Mononuclear cell (primary cell): ENCODE results near the gene MMP27. TPM values are rescaled to one million over a fixed set of nuclear protein-coding genes. Genes with fewer than 3 reads are reported as not detected.
"Not testable (repeated sequence)": the region's sequence is repeated elsewhere in the genome, so short reads cannot be mapped to it uniquely, and the experiment has no call there.

Source experiments
- H3K27me3 ChIP-seq: 2 replicates; pipeline ENCODE4 v1.6.0; 2011; ENCODE audit warnings: low read length, control low read depth; ENCODE audit not compliant: insufficient read depth
- H3K4me1 ChIP-seq: 2 replicates; pipeline ENCODE4 v1.5.1; 2011; ENCODE audit warnings: mild to moderate bottlenecking, low read length, control low read depth; ENCODE audit not compliant: insufficient read depth
- H3K4me3 ChIP-seq: 2 replicates; pipeline ENCODE4 v1.5.1; 2011; ENCODE audit warnings: mild to moderate bottlenecking, low read length, moderate library complexity
- H3K9me3 ChIP-seq: 2 replicates; pipeline ENCODE4 v1.5.1; 2011; ENCODE audit warnings: low read depth, mild to moderate bottlenecking, control low read depth, low read length
- total RNA-seq: library from RNA; depleted of rRNA; stranded (reverse); fragments of >200 nt; gene quantifications from one replicate; pipeline ENCODE4 v1.2.3, GENCODE V29; 2012

The MMP27 gene, protein sequence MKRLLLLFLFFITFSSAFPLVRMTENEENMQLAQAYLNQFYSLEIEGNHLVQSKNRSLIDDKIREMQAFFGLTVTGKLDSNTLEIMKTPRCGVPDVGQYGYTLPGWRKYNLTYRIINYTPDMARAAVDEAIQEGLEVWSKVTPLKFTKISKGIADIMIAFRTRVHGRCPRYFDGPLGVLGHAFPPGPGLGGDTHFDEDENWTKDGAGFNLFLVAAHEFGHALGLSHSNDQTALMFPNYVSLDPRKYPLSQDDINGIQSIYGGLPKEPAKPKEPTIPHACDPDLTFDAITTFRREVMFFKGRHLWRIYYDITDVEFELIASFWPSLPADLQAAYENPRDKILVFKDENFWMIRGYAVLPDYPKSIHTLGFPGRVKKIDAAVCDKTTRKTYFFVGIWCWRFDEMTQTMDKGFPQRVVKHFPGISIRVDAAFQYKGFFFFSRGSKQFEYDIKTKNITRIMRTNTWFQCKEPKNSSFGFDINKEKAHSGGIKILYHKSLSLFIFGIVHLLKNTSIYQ
- total RNA-seq, result not detected

DNA sequence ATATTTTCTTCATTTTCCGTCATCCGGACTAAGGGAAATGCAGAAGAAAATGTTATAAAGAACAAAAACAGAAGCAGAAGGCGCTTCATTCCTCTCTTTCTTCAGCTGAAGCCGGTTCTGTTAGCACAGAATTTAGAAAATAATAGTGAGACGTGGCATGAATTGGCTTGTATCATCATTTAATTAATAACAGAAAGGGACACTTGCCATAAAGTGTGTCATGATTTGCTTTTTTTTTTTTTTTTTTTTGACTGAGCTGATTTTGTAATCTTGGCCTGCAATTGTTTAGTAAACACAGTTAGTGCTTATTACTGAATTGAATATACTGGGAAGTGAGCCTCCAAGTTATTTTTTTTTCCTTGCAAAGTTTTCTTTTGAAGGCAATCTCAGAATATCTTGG, at the start of gene MMP27:
MMP27 (minus strand) TSS at position 144 of the 400 bp plus-strand sequence; CDS start at position 89, 55 bp downstream.
- H3K4me1 ChIP-seq, result peaks cover 19% of the 10 kb centered on the region
- no peaks in the 10 kb centered on the region for H3K27me3 ChIP-seq
- no peak within 1 kb of the TSS for H3K4me3 ChIP-seq
- no peaks in the 10 kb centered on the region for H3K9me3 ChIP-seq

DNA sequence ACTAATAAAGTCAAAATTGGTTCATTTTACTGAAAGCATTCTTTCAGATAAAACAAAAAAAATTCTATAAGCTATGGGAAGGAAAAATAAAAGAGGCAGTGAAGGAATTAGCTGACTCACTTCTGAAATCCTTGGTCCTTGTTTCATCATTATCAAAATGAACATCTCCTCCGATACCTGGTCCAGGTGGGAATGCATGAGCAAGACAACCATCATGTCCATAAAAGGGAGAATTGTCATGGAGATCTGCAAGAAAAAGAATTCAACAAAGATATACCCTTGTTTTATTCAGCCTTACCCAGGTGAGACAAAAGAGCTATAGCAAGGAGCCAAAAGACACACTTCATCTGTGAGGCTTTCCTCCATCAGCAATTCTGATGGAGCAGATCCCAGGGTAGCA, 47.7 kb upstream of the MMP27 start:
- H3K4me1 ChIP-seq, result peaks cover 7% of the 10 kb centered on the region
- H3K27me3 ChIP-seq, result peaks cover 19% of the 10 kb centered on the region
- no peaks in the 10 kb centered on the region for H3K9me3 ChIP-seq
- H3K4me3 ChIP-seq, result no peak overlapping the region

- Histone ChIP-seq H3K4me1 (no peaks in the 10 kb centered on the region), H3K27me3 (peaks cover 14% of the 10 kb centered on the region)
Observed at GRCh38 chr11:102751673-102752072, 46.1 kb upstream of the MMP27 start.

GRCh38 chr11:102749101-102749722, 43.6 kb upstream of the MMP27 start:
- no peak overlapping the region for H3K4me3 ChIP-seq
- no peaks in the 10 kb centered on the region for H3K4me1 ChIP-seq
- no peaks in the 10 kb centered on the region for H3K9me3 ChIP-seq
- peaks cover 11% of the 10 kb centered on the region for H3K27me3 ChIP-seq

More at GRCh38 chr11:102751673-102752072, 46.1 kb upstream of the MMP27 start:
- Histone ChIP-seq H3K9me3 (no peaks in the 10 kb centered on the region), H3K4me3 (no peak overlapping the region)

- H3K4me1 ChIP-seq, H3K9me3 ChIP-seq, H3K27me3 ChIP-seq, H3K4me3 ChIP-seq: not testable (repeated sequence)
Observed at GRCh38 chr11:102746746-102747578, 41.4 kb upstream of the MMP27 start.

- H3K4me3 ChIP-seq, result no peak overlapping the region
- H3K4me1 ChIP-seq, result no peaks in the 10 kb centered on the region
- no peaks in the 10 kb centered on the region for H3K9me3 ChIP-seq
- H3K27me3 ChIP-seq, result peaks cover 45% of the 10 kb centered on the region
Observed at GRCh38 chr11:102734650-102735049, 29.1 kb upstream of the MMP27 start.

DNA sequence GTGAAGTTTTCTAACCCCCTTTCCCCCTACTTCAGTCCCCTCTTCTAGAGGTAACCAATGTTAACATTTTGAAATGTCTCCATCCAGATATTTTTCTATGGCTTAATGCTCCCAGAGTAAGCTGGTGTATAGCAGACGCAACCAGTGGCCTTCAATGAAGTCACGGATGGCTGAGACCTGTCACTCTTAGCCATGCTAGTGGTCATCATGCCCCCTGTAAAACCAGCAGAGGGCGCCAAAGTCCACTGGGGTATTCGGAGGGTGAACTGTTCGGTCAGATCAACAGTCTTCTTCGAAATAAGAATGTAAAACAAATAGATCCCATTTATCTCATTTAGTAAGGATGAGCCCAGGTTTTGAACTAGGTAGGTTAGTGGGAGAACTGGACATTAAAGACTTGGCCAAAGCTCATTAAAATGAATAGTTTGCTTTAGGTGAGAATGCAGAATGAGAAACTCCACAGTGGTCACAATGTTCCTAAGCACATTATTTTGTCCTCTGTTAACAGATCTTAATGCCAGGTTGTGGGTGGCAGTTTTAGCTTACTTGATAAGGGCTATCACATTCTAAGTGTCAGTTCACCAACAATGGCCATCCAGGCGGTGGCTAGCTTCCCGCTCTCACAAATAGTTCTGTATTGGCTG, 27.8 kb upstream of the MMP27 start:
- Histone ChIP-seq H3K4me1 (peaks cover 5% of the 10 kb centered on the region), H3K27me3 (peaks cover 39% of the 10 kb centered on the region), H3K9me3 (no peaks in the 10 kb centered on the region), H3K4me3 (no peak overlapping the region)

- H3K27me3 ChIP-seq, result peaks cover 18% of the 10 kb centered on the region
- H3K4me1 ChIP-seq, result peaks cover 25% of the 10 kb centered on the region
- not testable (repeated sequence) for H3K4me3 ChIP-seq
Observed at GRCh38 chr11:102730944-102731343, 25.4 kb upstream of the MMP27 start.

GRCh38 chr11:102729849-102730815, 24.6 kb upstream of the MMP27 start:
- peaks cover 13% of the 10 kb centered on the region for H3K27me3 ChIP-seq
- no peak overlapping the region for H3K4me3 ChIP-seq
- H3K9me3 ChIP-seq, result no peaks in the 10 kb centered on the region
- H3K4me1 ChIP-seq, result peaks cover 27% of the 10 kb centered on the region

More at GRCh38 chr11:102730944-102731343, 25.4 kb upstream of the MMP27 start:
- not testable (repeated sequence) for H3K9me3 ChIP-seq

GRCh38 chr11:102727890-102728289, 22.3 kb upstream of the MMP27 start:
- H3K4me3 ChIP-seq, result no peak overlapping the region
- no peaks in the 10 kb centered on the region for H3K9me3 ChIP-seq
- H3K27me3 ChIP-seq, result no peaks in the 10 kb centered on the region
- peaks cover 41% of the 10 kb centered on the region for H3K4me1 ChIP-seq

DNA sequence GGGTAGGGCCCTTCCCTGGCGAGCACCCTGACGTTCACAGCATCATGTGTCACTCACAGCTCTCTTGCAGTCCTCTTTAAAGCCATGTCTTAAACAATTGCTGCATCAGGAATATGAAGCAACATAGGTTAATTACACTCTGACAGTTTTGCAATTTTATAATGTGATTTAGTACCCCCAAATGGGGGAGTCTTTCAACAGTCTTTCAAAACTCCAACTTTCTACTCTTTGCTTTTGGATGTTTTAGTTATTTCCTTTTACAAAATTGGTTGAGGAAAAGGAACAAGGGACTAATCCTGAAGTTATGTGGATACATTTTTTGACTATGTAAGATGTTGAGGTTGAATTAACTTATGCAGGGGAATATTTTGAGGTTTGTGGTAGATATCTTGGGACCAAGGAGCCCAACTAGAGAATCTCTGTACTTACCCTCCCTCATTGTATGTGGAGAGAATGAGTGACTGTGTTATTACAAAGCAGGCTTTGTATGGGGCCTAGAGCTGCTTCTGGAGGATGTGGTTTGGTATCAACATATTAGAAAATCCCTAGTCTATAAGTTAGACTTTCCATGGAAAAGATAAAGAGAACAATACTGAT, 19.4 kb upstream of the MMP27 start, which contains the start of gene MMP8:
MMP8 (minus strand) TSS at position 51 of the 597 bp plus-strand sequence. CDS start 99 bp downstream, outside the sequence.
- no peaks in the 10 kb centered on the region for H3K9me3 ChIP-seq
- peaks cover 48% of the 10 kb centered on the region for H3K4me1 ChIP-seq
- no peak within 1 kb of the TSS for H3K4me3 ChIP-seq
- H3K27me3 ChIP-seq, result no peaks in the 10 kb centered on the region

- Histone ChIP-seq H3K9me3 (no peaks in the 10 kb centered on the region), H3K4me1 (peaks cover 38% of the 10 kb centered on the region), H3K4me3 (no peak overlapping the region), H3K27me3 (no peaks in the 10 kb centered on the region)
Observed at GRCh38 chr11:102722821-102723220, 17.3 kb upstream of the MMP27 start.

DNA sequence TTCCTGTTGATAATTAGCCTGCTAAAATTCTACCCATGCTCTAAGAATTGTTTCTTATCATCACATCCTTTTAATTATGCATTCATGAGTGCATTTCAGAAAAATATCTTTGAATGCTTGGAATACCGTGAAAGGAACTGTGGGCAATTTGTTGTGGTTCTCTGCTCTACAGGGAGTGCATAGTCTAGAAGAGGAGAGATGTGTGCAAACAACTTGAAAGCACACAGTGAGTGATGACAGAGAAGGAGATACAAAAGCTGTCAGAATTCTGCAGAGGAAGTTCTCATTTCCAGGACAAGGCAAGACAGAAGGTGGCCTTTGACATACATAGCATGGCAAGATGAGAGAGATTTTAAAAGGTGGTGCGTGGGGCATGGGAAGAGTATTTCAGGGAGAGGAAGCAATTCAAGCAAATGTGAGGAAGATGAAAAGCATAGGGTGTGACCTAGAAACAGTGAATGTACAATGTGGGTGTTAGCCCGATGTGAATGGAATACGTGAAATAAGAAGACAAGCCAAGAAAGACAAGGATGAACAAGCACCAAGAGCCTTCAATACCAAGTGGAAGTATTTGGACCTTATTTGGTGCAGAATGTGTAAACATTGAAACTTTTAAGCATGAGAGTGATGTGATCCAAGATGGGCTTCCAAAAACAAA, 14.2 kb upstream of the MMP27 start:
- no peak overlapping the region for H3K4me3 ChIP-seq
- H3K4me1 ChIP-seq, result peaks cover 31% of the 10 kb centered on the region
- no peaks in the 10 kb centered on the region for H3K27me3 ChIP-seq
- H3K9me3 ChIP-seq, result no peaks in the 10 kb centered on the region
